COR-L47 (cell line): ENCODE data around the gene UNC93A.
"Not testable (repeated sequence)": the region's sequence is repeated elsewhere in the genome, so short reads cannot be mapped to it uniquely, and the experiment has no call there.

Experiments
- DNase-seq: peaks from one replicate; lab custom pipeline; 2025; lab: John Stamatoyannopoulos, UW

Gene UNC93A

DNA sequence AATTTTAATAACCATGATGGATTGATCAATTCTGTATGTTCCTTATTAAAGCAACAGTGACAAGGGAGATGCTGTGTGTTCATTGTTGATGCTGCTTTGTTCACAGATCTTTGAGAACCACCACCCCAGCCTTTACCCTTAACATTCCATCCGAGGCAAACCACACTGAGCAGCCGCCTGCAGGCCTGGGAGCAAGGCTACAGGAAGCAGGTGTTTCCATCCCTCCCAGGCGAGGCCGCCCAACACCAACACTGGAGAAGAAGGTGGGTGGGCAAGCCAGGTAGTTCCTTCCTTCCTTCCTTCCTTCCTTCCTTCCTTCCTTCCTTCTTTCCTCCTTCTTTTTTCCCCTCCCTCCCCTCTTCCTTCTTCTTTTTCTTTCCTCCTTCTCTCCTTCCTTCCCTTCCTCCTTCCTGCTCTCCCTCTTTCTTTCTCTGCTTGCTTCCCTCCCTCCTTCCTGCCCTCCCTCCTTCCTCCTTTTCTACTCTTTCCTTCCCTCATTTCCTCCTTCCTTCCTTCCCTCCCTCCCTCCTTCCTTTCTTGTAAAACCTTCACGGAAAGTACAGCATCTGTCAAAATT, 47.5 kb downstream of the UNC93A start:
- DNase-seq: no peak

DNA sequence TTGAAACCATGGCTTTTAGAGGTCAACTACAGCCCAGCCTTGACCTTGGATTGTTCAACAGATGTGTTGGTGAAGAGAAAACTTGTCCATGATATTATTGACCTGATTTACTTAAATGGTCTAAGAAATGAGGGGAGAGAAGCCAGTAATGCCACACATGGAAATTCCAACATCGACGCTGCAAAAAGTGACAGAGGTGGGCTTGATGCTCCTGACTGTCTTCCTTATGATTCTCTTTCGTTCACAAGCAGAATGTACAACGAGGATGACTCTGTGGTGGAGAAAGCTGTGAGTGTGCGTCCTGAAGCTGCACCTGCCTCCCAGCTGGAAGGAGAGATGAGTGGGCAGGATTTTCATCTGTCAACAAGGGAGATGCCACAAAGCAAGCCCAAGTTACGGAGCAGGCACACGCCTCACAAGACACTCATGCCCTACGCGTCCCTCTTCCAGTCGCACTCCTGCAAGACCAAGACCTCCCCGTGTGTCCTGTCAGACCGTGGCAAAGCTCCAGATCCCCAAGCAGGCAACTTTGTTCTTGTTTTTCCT, 50.0 kb downstream of the UNC93A start:
- DNase-seq: peak; percentile 2

- DNase-seq: peak; percentile 11
Measured at GRCh38 chr6:167341665-167342655, 50.8 kb downstream of the UNC93A start.

DNA sequence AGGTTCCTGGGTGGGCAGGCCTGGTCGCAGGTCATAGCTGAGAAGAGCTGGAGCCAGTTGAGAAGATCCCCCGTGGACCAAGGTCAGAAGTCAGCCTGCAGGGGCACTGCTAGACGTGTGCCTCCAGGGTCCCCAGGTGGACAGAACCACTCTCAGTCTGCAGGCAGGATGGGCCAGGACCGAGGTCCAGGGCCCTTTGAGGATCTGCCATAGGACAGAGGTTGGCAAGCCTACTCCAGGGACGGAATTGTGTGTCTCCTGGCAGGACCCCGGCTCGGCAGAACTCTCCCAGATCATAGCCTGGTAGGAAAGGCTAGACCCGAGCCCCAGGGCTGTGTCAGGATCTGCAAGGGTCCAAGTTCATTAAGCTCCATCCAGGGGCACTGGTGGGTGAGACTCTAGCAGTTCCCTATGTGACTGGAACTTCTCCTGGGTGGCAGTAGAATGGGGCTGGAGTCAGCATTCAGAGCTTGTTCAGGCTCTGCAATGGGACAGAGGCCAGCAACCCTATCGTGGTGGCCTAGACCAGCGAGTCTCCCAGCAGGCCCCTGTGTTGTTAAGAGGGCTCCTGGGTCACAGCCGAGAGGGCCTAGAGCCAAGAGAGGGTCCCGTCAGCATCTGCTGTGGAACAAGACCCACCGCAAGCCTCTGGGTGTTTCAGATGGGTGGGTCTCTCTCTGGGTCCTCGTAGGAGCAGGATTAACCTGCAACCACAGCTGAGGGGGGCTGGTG, 51.9 kb downstream of the UNC93A start:
- no peak for DNase-seq

DNA sequence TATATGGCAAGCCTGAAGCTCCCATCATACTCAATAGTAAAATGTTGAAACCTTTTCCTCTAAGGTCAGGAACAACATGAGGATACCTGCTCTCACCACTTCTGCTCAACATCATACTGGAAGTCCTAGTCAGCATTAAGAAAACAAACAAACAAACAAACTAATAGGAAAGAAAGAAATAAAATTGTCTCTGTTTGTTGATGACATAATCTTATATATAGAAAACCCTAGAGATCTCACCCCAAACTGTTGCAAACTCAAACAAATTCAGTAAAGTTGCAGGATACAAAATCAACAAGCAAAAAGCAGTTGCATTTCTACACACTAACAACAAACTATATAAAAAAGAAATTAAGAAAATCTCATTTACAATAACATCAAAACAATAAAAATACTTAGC, 54.2 kb downstream of the UNC93A start:
- no peak for DNase-seq

- no peak for DNase-seq
Measured at GRCh38 chr6:167345960-167346359, 54.8 kb downstream of the UNC93A start.

- no peak for DNase-seq
Measured at GRCh38 chr6:167347226-167347625, 56.1 kb downstream of the UNC93A start.

GRCh38 chr6:167349631-167350274, 58.6 kb downstream of the UNC93A start:
- no peak for DNase-seq

DNA sequence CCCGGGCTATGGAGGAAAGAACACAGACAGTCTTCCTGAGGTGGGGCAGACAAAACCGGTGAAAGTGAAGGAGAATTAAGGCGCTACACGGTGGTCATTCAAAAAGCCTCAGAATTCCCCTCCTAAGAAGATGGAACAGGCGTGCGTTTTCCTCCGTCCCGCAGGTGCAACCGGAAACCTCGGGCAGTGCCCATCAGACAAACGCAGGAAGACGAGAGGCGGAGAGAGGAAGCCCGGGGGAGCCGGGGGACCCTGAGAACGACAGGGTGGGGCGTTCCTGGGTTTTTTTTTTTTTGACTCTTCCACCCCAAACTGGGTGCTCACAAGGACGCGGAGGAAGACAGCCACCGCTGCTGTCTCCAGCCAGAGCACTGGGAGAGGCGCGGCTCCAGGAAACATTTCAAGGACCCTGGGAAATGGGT, 59.2 kb downstream of the UNC93A start:
- peak; percentile 8 for DNase-seq

DNA sequence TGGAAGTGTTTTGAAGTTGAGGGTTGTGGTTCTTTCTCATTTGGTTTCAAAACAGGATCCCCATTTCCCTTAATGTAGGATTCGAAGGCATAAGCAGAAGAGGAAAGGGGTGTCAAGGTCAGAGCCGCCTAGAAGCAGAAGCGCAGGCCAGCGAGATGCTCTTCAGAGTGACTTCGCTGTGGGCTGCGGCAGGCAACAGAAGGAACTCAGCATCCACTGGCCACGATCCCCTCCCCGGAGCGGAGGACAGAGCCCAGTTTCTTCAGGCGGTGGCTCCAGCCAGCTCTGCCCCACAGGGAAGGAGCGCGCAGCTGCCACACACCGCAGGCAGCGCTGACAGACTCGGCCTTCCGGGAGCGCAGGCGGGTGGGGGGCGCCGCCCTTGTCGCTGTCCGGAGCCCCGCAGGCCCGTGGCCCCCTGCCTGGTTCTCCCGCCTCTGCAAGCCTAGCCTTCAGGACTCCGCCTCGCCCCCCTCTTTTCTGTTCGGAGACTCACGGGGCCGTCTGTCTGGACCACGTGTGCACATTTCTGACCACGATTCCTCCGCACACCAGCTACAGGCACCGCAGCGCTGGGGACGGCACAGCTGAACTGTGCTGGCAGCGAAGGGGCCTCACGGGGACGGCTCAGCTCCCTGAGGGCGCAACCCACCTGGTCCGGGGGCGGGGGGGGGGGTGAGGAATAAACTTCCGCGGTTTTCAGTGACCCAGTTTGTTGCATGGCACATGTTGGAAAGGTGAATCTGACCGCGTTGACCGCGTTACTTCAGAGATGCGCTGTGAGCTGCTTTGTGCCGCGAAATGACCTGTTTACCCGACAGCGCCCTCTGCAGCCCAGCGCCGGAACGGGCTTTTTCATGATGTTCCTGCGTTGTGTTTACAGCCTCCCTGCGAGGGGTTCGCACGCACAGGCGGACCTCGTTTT, 59.9 kb downstream of the UNC93A start:
- peak; percentile 51 for DNase-seq

DNA sequence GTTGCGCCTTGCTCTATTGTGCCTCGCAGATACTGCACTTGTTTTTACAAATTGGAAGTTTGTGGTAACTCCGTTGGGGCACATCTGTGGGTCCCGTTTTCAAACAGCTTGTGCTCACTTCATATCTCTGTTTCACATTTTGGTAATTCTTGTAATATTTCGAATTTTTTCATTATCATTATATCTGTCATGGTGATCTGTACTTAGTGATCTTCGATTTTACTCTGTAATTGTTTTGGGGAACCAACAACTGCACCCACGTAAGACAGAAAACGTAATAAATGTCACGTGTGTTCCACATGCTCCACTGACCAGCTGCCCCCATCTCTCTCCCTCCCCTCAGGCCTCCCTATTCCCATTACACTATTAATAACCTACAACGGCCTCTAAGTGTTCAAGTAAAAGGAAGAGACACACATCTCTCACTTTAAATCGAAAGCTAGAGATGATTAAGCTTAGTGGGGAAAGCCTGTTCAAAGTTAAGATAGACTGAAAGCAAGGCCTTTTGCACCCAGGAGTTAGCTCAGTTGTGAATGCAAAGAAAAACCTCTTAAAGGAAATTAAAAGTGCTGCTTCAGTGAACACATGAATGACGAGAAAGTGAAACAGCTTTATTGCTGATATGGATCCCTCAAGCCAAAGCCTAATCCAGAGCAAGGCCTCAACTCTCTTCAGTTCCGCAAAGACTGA, 60.7 kb downstream of the UNC93A start:
- DNase-seq: no peak

- no peak for DNase-seq
Measured at GRCh38 chr6:167356874-167357273, 65.8 kb downstream of the UNC93A start.

GRCh38 chr6:167358394-167358793, 67.3 kb downstream of the UNC93A start:
- not testable (repeated sequence) for DNase-seq

DNA sequence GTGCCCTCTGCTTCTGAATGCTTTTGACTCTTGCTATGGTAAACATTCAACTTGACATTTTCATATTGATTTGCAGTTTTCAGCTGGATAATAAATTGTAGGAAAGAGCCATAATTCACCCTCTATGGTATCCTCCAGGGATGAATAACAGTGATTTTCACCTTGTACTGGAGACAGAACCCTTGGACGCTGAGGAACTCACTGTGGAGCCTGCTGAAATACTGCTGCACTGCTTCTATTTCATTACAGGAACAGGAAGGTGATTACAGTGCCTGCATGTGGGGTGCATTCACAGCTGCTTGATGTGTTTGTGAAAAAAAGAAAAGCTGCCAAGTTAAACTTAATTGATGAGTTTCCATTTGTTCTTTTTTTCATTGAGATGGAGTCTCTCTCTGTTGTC, 70.1 kb downstream of the UNC93A start:
- DNase-seq: not testable (repeated sequence)
